HepG2 (cell line): ENCODE results near the gene C1R. TPM values are rescaled to one million over a fixed set of nuclear protein-coding genes. Genes with fewer than 3 reads are reported as not detected.

ENCODE experiments used
- ATF5 ChIP-seq: sonication (generic); formaldehyde crosslinking; IDR thresholded peaks from 2 replicates; pipeline ENCODE4 v1.4.0; 2020; ENCODE audit warnings: mild to moderate bottlenecking, low read depth, missing genetic modification reagents
- ATM ChIP-seq: fragments of 450-650 bp; IDR thresholded peaks from 2 replicates; pipeline ENCODE4 v1.7.1; 2017; ENCODE audit warnings: mild to moderate bottlenecking, borderline replicate concordance
- HHEX ChIP-seq: IDR thresholded peaks from 2 replicates; pipeline ENCODE4 v1.6.1; 2016; ENCODE audit warnings: control low read depth
- LCORL ChIP-seq, 2 experiments: fragments of 450-650 bp in 1 of 2; sonication (generic) in 1 of 2; formaldehyde crosslinking in 1 of 2; IDR thresholded peaks; 2 replicates each; pipeline versions ENCODE4 v1.5.0 to v1.6.1; 2017 to 2020; ENCODE audit warnings: antibody characterized with exemption in 1 of 2, missing genetic modification reagents in 1 of 2
- MTF2 ChIP-seq: sonication (generic); formaldehyde crosslinking; IDR thresholded peaks from 2 replicates; pipeline ENCODE4 v1.5.0; 2020; ENCODE audit warnings: missing genetic modification reagents, borderline replicate concordance
- NONO ChIP-seq, 2 experiments: fragments of 450-650 bp in 1 of 2; sonication (generic) in 1 of 2; formaldehyde crosslinking in 1 of 2; IDR thresholded peaks in 1 of 2; conservative IDR thresholded peaks in 1 of 2; 2 replicates each; pipeline versions ENCODE4 v1.6.1 to v1.8.0; 2017 to 2022; ENCODE audit warnings: mild to moderate bottlenecking in 1 of 2, missing genetic modification reagents in 1 of 2, moderate library complexity in 1 of 2
- SP4 ChIP-seq: sonication (generic); formaldehyde crosslinking; IDR thresholded peaks from 2 replicates; pipeline ENCODE4 v1.8.1; 2023; ENCODE audit warnings: mild to moderate bottlenecking, missing genetic modification reagents
- SSRP1 ChIP-seq: IDR thresholded peaks from 2 replicates; pipeline ENCODE4 v1.6.1; 2016; ENCODE audit warnings: control low read depth
- YEATS2 ChIP-seq: sonication (generic); formaldehyde crosslinking; IDR thresholded peaks from 2 replicates; pipeline ENCODE4 v1.4.0; 2020; ENCODE audit warnings: missing genetic modification reagents, borderline replicate concordance
- ZC3H4 ChIP-seq: sonication (generic); formaldehyde crosslinking; IDR thresholded peaks from 2 replicates; pipeline ENCODE4 v1.4.0; 2020; ENCODE audit warnings: missing genetic modification reagents, borderline replicate concordance
- ZNF124 ChIP-seq: sonication (generic); formaldehyde crosslinking; IDR thresholded peaks from 2 replicates; pipeline ENCODE4 v1.4.0; 2020; ENCODE audit warnings: missing genetic modification reagents
- ZNF747 ChIP-seq: sonication (generic); formaldehyde crosslinking; IDR thresholded peaks from 2 replicates; pipeline ENCODE4 v1.8.1; 2023; ENCODE audit warnings: missing genetic modification reagents, mild to moderate bottlenecking, borderline replicate concordance
- ZNF83 ChIP-seq: sonication (generic); formaldehyde crosslinking; IDR thresholded peaks from 2 replicates; pipeline ENCODE4 v1.4.0; 2020; ENCODE audit warnings: missing genetic modification reagents, mild to moderate bottlenecking, borderline replicate concordance
- ZSCAN5A ChIP-seq: sonication (generic); formaldehyde crosslinking; IDR thresholded peaks from 2 replicates; pipeline ENCODE4 v1.8.0; 2022; ENCODE audit warnings: mild to moderate bottlenecking, missing genetic modification reagents, borderline replicate concordance
- ZXDC ChIP-seq: sonication (generic); formaldehyde crosslinking; IDR thresholded peaks from 2 replicates; pipeline ENCODE4 v1.5.0; 2020; ENCODE audit warnings: mild to moderate bottlenecking, missing genetic modification reagents
- polyA plus RNA-seq, 8 experiments: library from polyadenylated mRNA; depleted of rRNA in 3 of 8; stranded (reverse) in 7 of 8; unstranded in 1 of 8; fragments of >200 nt; fragmentation: Illumina TruSeq in 4 of 8; extraction: Trizol in 4 of 8; gene quantifications; 2 replicates each; pipeline versions ENCODE4 v1.2.1 to v1.2.3, GENCODE V29; 2011 to 2016; ENCODE audit warnings: low read depth in 4 of 8, missing spikeins in 1 of 8, mixed read lengths in 1 of 8; ENCODE audit not compliant: insufficient read depth in 1 of 8
- total RNA-seq, 5 experiments: library from RNA; depleted of rRNA; stranded (reverse); fragments of >200 nt; fragmentation: Illumina TruSeq; extraction: Trizol; gene quantifications; 2 replicates each; pipeline ENCODE4 v1.2.3, GENCODE V29; 2016; ENCODE audit warnings: low read depth in 1 of 5
- TF ChIP-seq, protein P1 (sequence below), 2 experiments: IDR thresholded peaks; 2 replicates each; pipeline ENCODE4 v1.6.1; 2011 to 2012; ENCODE audit warnings: low read length in 2 of 2, borderline replicate concordance in 1 of 2, low read depth in 1 of 2, mild to moderate bottlenecking in 1 of 2, moderate library complexity in 1 of 2
- TF ChIP-seq, protein P2 (sequence below): sonication (generic); formaldehyde crosslinking; IDR thresholded peaks from 2 replicates; pipeline ENCODE4 v1.5.1; 2020; ENCODE audit warnings: missing genetic modification reagents, mild to moderate bottlenecking, borderline replicate concordance

C1R gene
- total and polyA plus RNA-seq, 2 of the 13 experiments (the other 11 are each of a cell fraction or from before 2014, with no cell fraction given), result 3.5 to 6.5 TPM

- no peak for TF ChIP-seq ZXDC
- no peak for TF ChIP-seq ATM
- no peak for TF ChIP-seq ZNF747 (CRISPR knock-in tag)
- no peak for TF ChIP-seq SSRP1 (CRISPR knock-in tag)
- TF ChIP-seq, protein P1, sequence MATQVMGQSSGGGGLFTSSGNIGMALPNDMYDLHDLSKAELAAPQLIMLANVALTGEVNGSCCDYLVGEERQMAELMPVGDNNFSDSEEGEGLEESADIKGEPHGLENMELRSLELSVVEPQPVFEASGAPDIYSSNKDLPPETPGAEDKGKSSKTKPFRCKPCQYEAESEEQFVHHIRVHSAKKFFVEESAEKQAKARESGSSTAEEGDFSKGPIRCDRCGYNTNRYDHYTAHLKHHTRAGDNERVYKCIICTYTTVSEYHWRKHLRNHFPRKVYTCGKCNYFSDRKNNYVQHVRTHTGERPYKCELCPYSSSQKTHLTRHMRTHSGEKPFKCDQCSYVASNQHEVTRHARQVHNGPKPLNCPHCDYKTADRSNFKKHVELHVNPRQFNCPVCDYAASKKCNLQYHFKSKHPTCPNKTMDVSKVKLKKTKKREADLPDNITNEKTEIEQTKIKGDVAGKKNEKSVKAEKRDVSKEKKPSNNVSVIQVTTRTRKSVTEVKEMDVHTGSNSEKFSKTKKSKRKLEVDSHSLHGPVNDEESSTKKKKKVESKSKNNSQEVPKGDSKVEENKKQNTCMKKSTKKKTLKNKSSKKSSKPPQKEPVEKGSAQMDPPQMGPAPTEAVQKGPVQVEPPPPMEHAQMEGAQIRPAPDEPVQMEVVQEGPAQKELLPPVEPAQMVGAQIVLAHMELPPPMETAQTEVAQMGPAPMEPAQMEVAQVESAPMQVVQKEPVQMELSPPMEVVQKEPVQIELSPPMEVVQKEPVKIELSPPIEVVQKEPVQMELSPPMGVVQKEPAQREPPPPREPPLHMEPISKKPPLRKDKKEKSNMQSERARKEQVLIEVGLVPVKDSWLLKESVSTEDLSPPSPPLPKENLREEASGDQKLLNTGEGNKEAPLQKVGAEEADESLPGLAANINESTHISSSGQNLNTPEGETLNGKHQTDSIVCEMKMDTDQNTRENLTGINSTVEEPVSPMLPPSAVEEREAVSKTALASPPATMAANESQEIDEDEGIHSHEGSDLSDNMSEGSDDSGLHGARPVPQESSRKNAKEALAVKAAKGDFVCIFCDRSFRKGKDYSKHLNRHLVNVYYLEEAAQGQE (IDR thresholded peaks at IDR 0.05; ENCODE audit: borderline replicate concordance in 1 of 2, low read depth in 1 of 2, low read length in 2 of 2), result peak in 1 of 2 experiments; percentile 42; a peak in 1 of 4 replicates
- no peak for TF ChIP-seq ZC3H4 (CRISPR knock-in tag)
- TF ChIP-seq, protein P2, sequence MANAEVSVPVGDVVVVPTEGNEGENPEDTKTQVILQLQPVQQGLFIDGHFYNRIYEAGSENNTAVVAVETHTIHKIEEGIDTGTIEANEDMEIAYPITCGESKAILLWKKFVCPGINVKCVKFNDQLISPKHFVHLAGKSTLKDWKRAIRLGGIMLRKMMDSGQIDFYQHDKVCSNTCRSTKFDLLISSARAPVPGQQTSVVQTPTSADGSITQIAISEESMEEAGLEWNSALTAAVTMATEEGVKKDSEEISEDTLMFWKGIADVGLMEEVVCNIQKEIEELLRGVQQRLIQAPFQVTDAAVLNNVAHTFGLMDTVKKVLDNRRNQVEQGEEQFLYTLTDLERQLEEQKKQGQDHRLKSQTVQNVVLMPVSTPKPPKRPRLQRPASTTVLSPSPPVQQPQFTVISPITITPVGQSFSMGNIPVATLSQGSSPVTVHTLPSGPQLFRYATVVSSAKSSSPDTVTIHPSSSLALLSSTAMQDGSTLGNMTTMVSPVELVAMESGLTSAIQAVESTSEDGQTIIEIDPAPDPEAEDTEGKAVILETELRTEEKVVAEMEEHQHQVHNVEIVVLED (CRISPR knock-in tag), result 0 out of 2 replicates have a peak, but pooled peaks have one; percentile 22
- TF ChIP-seq SP4 (CRISPR knock-in tag), result peak; percentile 43; the same call in 1 of the 2 replicates
- no peak for TF ChIP-seq YEATS2 (CRISPR knock-in tag)
- peak; percentile 65; the same call in 1 of the 2 replicates for TF ChIP-seq LCORL (IDR thresholded peaks at IDR 0.05)
- peak; percentile 79 for TF ChIP-seq LCORL (CRISPR knock-in tag; IDR thresholded peaks at IDR 0.05)
- no peak for TF ChIP-seq NONO (IDR thresholded peaks at IDR 0.05)
- TF ChIP-seq NONO (CRISPR knock-in tag; conservative IDR thresholded peaks at IDR 0.05), result peak; percentile 71
- no peak for TF ChIP-seq ZSCAN5A (CRISPR knock-in tag)
- no peak for TF ChIP-seq ATF5 (CRISPR knock-in tag)
- no peak for TF ChIP-seq MTF2 (CRISPR knock-in tag)
- no peak for TF ChIP-seq ZNF83
- TF ChIP-seq ZNF124 (CRISPR knock-in tag), result no peak
- TF ChIP-seq HHEX, result 0 out of 2 replicates have a peak, but pooled peaks have one; percentile 34
Measured at GRCh38 chr12:7123806-7124522, 31.7 kb upstream of the C1R start (continued).
